ENCODE results near the gene SGCD.

SGCD gene

DNA sequence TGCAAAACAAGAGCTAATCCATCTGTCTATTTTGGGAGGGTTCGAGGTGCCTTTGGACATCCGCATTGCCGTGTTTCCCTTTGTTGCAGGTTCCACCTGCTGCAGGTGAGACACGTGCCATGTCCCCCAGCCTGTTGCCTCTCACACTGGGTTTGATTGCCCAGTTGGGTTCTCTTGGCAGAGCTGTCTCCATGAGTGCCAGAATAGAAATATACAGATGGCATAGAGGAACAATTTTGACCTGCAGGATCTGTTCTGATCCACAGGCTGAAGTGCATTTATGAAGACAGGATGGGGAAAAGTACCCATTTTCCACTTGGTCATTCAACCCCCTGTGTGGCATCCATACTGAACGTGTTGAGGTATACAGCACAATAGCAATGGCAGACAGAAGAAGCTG is 178.1 kb downstream of the SGCD start:
- no peak overlapping the region for H3K27ac ChIP-seq (ENCODE audit: low read depth, low read length)
- H3K27me3 ChIP-seq (ENCODE audit: control insufficient read depth, insufficient read depth, low read length): no peaks in the 10 kb centered on the region
- H3K4me1 ChIP-seq (ENCODE audit: control insufficient read depth, insufficient read depth, low read length): no peaks in the 10 kb centered on the region
- no peak overlapping the region for H3K9ac ChIP-seq (ENCODE audit: low read length)
- H3K36me3 ChIP-seq (ENCODE audit: control insufficient read depth, insufficient read depth, low read length): no peaks in the 10 kb centered on the region
- H3K4me3 ChIP-seq (ENCODE audit: low read length): no peak overlapping the region

DNA sequence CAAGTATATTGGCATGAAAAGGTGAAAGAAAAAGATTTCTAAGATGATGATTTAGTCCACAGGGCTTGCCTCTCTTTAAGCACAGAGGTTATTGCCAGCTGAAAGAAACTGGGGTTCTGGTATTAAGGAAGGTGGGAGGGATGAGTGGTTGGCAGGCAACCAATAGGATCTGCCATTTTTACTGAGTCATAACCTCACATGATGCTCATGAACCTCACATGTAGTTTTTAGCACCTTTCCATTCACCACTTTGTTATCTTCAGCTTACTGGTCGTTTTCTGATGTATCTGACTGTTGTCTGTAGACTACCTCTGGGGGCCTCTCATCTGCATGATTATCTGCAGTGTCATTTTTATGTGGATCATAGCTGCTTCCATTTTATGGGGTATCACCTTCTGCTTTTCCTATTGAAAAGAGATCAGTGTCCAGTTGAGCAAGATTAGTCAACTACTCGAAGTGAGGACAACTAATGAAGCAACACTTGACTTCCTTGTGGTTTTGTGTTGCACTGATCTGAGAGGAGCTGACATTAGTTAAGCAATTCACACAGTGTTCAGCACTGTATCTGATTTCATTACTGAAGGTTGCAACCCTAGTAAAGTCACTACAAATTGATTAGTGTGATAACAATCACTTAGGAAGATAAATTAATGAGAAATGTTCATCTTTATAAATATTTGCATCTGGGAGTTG is 186.3 kb downstream of the SGCD start:
- no peak overlapping the region for H3K4me3 ChIP-seq (ENCODE audit: low read length)
- no peak overlapping the region for H3K27ac ChIP-seq (ENCODE audit: low read depth, low read length)
- no peaks in the 10 kb centered on the region for H3K27me3 ChIP-seq (ENCODE audit: control insufficient read depth, insufficient read depth, low read length)
- no peaks in the 10 kb centered on the region for H3K4me1 ChIP-seq (ENCODE audit: control insufficient read depth, insufficient read depth, low read length)
- H3K36me3 ChIP-seq (ENCODE audit: control insufficient read depth, insufficient read depth, low read length): no peaks in the 10 kb centered on the region
- H3K9ac ChIP-seq (ENCODE audit: low read length): no peak overlapping the region

- Histone ChIP-seq H3K27me3 (ENCODE audit: control insufficient read depth, insufficient read depth, low read length) (no peaks in the 10 kb centered on the region), H3K4me1 (ENCODE audit: control insufficient read depth, insufficient read depth, low read length) (no peaks in the 10 kb centered on the region), H3K4me3 (ENCODE audit: low read length) (no peak overlapping the region), H3K36me3 (ENCODE audit: control insufficient read depth, insufficient read depth, low read length) (no peaks in the 10 kb centered on the region), H3K9ac (ENCODE audit: low read length) (no peak overlapping the region), H3K27ac (ENCODE audit: low read depth, low read length) (no peak overlapping the region)
These were observed 188.2 kb downstream of the SGCD start for GRCh38 chr5:156515121-156515520.

DNA sequence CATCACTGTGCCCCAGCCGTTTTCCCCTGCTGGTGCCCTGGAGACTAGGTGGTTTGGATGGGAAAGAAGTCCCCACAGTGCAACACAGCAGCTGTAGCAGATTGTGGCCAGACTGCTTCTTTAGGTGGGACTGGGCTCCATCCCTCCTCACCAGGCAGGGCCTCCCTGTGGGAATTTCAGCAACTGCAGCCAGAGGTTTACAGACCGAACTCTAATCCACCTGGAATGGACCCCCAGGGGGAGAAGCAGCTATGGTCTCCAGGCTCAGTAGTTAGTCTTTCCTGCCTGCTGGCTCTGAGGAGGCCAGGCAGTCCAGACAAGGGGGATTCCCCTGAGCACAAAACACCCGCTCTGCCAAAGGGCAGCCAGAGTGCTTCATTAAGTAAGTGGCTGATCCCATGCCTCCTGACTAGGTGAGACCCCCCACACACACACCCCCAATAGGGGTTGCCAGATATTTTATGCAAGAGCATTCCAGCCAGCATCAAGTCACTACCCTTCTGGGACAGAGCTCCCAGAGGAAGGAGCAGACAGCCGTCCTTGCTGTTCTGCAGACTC is 188.9 kb downstream of the SGCD start:
- Histone ChIP-seq H3K9ac (ENCODE audit: low read length) (no peak overlapping the region), H3K27ac (ENCODE audit: low read depth, low read length) (no peak overlapping the region), H3K4me1 (ENCODE audit: control insufficient read depth, insufficient read depth, low read length) (no peaks in the 10 kb centered on the region), H3K36me3 (ENCODE audit: control insufficient read depth, insufficient read depth, low read length) (no peaks in the 10 kb centered on the region), H3K4me3 (ENCODE audit: low read length) (no peak overlapping the region), H3K27me3 (ENCODE audit: control insufficient read depth, insufficient read depth, low read length) (no peaks in the 10 kb centered on the region)

GRCh38 chr5:156522651-156523529 is 195.9 kb downstream of the SGCD start:
- H3K4me3 ChIP-seq (ENCODE audit: low read length): no peak overlapping the region
- no peaks in the 10 kb centered on the region for H3K27me3 ChIP-seq (ENCODE audit: control insufficient read depth, insufficient read depth, low read length)
- H3K4me1 ChIP-seq (ENCODE audit: control insufficient read depth, insufficient read depth, low read length): peaks cover 2% of the 10 kb centered on the region
- no peaks in the 10 kb centered on the region for H3K36me3 ChIP-seq (ENCODE audit: control insufficient read depth, insufficient read depth, low read length)
- H3K9ac ChIP-seq (ENCODE audit: low read length): no peak overlapping the region
- no peak overlapping the region for H3K27ac ChIP-seq (ENCODE audit: low read depth, low read length)

DNA sequence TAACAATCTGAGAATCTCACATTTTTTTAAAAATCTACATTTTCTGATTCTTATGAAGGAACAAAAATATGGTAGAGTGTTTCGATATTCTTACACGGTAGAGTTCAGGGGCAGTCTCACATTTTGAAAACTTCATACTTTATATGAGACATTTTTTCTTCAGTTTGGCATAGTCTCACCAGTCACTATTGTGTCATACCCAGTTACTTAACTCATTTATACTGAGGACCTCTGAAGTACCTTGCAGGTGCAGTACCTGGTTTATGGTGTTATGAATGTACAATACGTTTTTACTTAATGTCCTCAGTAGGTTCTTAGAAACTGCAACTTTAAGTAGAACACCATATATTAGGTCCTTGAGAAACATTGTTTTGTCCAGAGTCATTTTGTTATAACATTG is 196.6 kb downstream of the SGCD start:
- Histone ChIP-seq H3K36me3 (ENCODE audit: control insufficient read depth, insufficient read depth, low read length) (no peaks in the 10 kb centered on the region), H3K9ac (ENCODE audit: low read length) (no peak overlapping the region), H3K4me1 (ENCODE audit: control insufficient read depth, insufficient read depth, low read length) (peaks cover 2% of the 10 kb centered on the region), H3K27ac (ENCODE audit: low read depth, low read length) (no peak overlapping the region), H3K4me3 (ENCODE audit: low read length) (no peak overlapping the region), H3K27me3 (ENCODE audit: control insufficient read depth, insufficient read depth, low read length) (no peaks in the 10 kb centered on the region)

DNA sequence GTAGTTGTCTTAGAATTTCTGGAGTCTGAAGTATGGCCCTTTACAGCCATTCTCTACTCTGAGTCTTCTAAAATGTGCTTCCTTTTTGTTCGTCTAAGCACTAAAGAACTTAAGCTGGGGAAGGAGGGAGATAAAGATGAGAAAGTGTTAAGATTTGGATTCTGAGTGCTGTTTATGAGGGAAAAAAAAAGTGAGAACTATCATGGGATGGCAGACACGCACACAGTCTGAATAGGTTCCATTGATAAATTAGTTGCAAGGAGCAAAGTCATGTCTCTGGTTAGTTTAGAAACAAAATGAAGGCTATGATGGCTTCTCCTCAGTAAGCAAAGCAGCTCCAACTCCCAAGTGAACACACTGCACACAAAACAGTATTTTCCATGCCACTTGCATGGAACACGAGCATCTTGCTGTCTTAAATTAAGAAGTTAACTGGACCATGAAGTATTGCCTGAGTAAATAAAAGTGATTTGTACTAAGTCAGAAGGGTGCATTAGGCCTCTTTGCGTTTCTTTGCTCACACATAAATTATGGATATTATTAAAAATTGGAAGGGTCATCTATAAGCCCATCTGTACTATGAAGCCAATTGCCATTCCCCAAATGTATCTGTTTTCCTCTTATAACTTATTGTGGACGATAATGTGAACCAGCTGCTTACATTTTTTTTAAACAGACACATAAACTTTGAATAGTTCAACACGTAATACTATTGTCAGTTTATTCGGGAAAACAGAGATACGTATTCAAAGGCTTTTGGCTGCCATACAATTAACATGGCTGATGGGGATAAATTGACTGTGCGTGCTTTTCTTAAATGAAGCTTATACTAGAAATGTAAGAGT is 199.3 kb downstream of the SGCD start:
- H3K27ac ChIP-seq (ENCODE audit: low read depth, low read length): peak overlapping the region; percentile 34

GRCh38 chr5:156527611-156528010 is 200.6 kb downstream of the SGCD start:
- peaks cover 2% of the 10 kb centered on the region for H3K4me1 ChIP-seq (ENCODE audit: control insufficient read depth, insufficient read depth, low read length)
- H3K36me3 ChIP-seq (ENCODE audit: control insufficient read depth, insufficient read depth, low read length): no peaks in the 10 kb centered on the region
- H3K4me3 ChIP-seq (ENCODE audit: low read length): no peak overlapping the region
- no peak overlapping the region for H3K27ac ChIP-seq (ENCODE audit: low read depth, low read length)
- no peaks in the 10 kb centered on the region for H3K27me3 ChIP-seq (ENCODE audit: control insufficient read depth, insufficient read depth, low read length)
- no peak overlapping the region for H3K9ac ChIP-seq (ENCODE audit: low read length)

More for the DNA sequence above, 199.3 kb downstream of the SGCD start:
- Histone ChIP-seq H3K27me3 (ENCODE audit: control insufficient read depth, insufficient read depth, low read length) (no peaks in the 10 kb centered on the region), H3K4me1 (ENCODE audit: control insufficient read depth, insufficient read depth, low read length) (peaks cover 2% of the 10 kb centered on the region), H3K4me3 (ENCODE audit: low read length) (no peak overlapping the region), H3K9ac (ENCODE audit: low read length) (no peak overlapping the region), H3K36me3 (ENCODE audit: control insufficient read depth, insufficient read depth, low read length) (no peaks in the 10 kb centered on the region)

- H3K4me3 ChIP-seq (ENCODE audit: low read length): no peak overlapping the region
- H3K9ac ChIP-seq (ENCODE audit: low read length): no peak overlapping the region
- H3K27me3 ChIP-seq (ENCODE audit: control insufficient read depth, insufficient read depth, low read length): no peaks in the 10 kb centered on the region
- H3K36me3 ChIP-seq (ENCODE audit: control insufficient read depth, insufficient read depth, low read length): no peaks in the 10 kb centered on the region
- H3K27ac ChIP-seq (ENCODE audit: low read depth, low read length): no peak overlapping the region
- H3K4me1 ChIP-seq (ENCODE audit: control insufficient read depth, insufficient read depth, low read length): peaks cover 2% of the 10 kb centered on the region
These were observed 201.7 kb downstream of the SGCD start for GRCh38 chr5:156528673-156529072.

DNA sequence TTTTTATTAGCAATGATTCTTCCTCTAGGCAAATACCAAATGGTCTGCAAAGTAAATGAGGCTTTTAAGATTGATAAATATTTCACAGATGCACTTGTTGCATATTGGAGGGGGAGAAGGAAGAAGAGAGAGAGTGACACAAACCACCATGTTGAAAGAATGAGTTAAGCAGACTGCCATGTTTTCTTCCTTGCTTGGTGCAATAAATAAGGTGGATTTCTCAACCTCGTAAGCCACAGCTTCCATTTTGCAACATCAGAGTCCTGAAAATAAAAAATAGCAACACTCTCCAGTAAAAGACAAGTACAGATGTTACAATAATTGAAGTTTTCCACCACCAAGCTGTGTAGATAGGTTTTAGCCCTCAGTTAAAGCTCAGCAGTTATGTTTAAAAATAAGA is 202.9 kb downstream of the SGCD start:
- no peak overlapping the region for H3K27ac ChIP-seq (ENCODE audit: low read depth, low read length)
- no peak overlapping the region for H3K9ac ChIP-seq (ENCODE audit: low read length)
- no peaks in the 10 kb centered on the region for H3K36me3 ChIP-seq (ENCODE audit: control insufficient read depth, insufficient read depth, low read length)
- H3K4me1 ChIP-seq (ENCODE audit: control insufficient read depth, insufficient read depth, low read length): peaks cover 2% of the 10 kb centered on the region
- H3K4me3 ChIP-seq (ENCODE audit: low read length): no peak overlapping the region
- H3K27me3 ChIP-seq (ENCODE audit: control insufficient read depth, insufficient read depth, low read length): no peaks in the 10 kb centered on the region

GRCh38 chr5:156531199-156531598 is 204.2 kb downstream of the SGCD start:
- Histone ChIP-seq H3K27me3 (ENCODE audit: control insufficient read depth, insufficient read depth, low read length) (no peaks in the 10 kb centered on the region), H3K27ac (ENCODE audit: low read depth, low read length) (no peak overlapping the region)

GRCh38 chr5:156532921-156533320 is 206.0 kb downstream of the SGCD start:
- Histone ChIP-seq H3K4me3 (ENCODE audit: low read length) (no peak overlapping the region), H3K36me3 (ENCODE audit: control insufficient read depth, insufficient read depth, low read length) (no peaks in the 10 kb centered on the region), H3K4me1 (ENCODE audit: control insufficient read depth, insufficient read depth, low read length) (no peaks in the 10 kb centered on the region), H3K27me3 (ENCODE audit: control insufficient read depth, insufficient read depth, low read length) (no peaks in the 10 kb centered on the region), H3K9ac (ENCODE audit: low read length) (no peak overlapping the region), H3K27ac (ENCODE audit: low read depth, low read length) (no peak overlapping the region)

More at GRCh38 chr5:156531199-156531598, 204.2 kb downstream of the SGCD start:
- Histone ChIP-seq H3K4me1 (ENCODE audit: control insufficient read depth, insufficient read depth, low read length) (peaks cover 2% of the 10 kb centered on the region), H3K36me3 (ENCODE audit: control insufficient read depth, insufficient read depth, low read length) (no peaks in the 10 kb centered on the region), H3K9ac (ENCODE audit: low read length) (no peak overlapping the region), H3K4me3 (ENCODE audit: low read length) (no peak overlapping the region)

All from rectal smooth muscle tissue (tissue), 1 donor.